Cardiac atrium fibroblast (primary cell): Measurements from ENCODE around the gene RIBC1. TPM values are rescaled to one million over a fixed set of nuclear protein-coding genes. Genes with fewer than 3 reads are reported as not detected.

ENCODE experiments used
- total RNA-seq: library from RNA; depleted of rRNA; stranded (reverse); fragments of >200 nt; gene quantifications from 2 replicates; pipeline ENCODE4 v1.2.3, GENCODE V29; 2015

RIBC1 gene
- total RNA-seq, result 0.16 TPM in 1 of 2 replicates, not detected in the other

DNA sequence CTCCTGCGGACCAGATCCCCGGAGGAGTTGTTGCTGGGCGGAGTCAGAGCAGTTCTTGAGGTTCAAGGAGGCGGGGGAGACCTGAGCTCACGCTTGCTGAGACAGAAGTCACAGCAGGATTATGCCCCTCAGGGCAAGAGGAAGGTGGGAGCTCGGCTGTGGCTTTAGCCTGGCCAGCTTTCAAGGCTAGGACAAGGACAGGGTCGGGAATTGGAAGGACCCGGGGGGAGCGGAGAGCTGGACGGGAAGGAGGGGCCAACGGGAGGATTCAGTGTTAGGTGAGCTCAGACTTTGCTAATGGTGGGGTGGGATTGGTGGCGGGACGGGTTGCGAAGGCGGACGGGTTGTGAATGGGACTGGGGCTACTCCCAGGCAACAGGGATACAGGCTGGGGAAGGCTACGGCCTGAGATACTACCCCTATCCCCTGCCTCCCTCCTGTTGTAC lies at the start of gene RIBC1:
Gene RIBC1, plus strand, starts transcription at position 13 of the 446 bp plus-strand sequence. CDS start 3,404 bp downstream, outside the sequence.

DNA sequence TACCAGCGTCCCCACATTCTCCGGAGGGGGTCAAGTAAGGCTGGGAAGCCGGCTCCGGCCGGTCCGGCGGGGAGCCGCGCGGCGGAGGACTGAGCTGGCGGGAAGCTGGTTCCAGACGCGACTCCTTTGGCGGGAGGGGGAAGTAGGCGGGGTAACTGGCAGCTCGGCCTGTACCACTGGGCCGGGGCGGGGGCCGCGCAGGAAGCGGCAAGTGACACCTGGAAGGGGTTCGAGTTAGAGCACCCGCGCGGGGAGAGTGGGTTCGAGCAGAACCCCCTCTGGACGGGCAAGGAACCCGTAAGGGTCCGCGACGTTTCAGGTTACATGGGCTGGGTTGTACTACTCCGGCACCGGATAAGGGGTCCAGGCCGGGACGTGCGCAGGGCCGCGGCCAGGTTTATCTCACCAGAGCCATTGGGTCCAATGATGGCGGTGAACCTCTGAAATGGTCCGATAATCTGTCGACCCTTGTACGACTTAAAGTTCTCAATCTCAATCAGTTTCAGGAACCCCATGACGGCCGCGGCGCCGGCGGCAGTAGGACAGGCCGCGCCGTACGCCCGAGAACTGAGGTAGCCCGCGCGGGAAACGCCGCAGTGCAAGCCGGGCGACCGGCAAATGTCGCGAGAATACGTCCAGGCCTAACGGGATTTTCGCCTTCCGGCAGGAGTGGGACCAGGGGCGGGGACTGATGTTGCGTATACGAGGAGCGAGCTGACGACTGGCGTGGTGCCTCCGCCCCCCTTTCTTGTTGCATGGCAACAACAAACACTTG lies 400 bp upstream of the RIBC1 start, which contains the start of gene SMC1A:
Gene SMC1A, minus strand, starts transcription at position 569 of the 775 bp plus-strand sequence. Its CDS starts 54 bp downstream, at position 515.

DNA sequence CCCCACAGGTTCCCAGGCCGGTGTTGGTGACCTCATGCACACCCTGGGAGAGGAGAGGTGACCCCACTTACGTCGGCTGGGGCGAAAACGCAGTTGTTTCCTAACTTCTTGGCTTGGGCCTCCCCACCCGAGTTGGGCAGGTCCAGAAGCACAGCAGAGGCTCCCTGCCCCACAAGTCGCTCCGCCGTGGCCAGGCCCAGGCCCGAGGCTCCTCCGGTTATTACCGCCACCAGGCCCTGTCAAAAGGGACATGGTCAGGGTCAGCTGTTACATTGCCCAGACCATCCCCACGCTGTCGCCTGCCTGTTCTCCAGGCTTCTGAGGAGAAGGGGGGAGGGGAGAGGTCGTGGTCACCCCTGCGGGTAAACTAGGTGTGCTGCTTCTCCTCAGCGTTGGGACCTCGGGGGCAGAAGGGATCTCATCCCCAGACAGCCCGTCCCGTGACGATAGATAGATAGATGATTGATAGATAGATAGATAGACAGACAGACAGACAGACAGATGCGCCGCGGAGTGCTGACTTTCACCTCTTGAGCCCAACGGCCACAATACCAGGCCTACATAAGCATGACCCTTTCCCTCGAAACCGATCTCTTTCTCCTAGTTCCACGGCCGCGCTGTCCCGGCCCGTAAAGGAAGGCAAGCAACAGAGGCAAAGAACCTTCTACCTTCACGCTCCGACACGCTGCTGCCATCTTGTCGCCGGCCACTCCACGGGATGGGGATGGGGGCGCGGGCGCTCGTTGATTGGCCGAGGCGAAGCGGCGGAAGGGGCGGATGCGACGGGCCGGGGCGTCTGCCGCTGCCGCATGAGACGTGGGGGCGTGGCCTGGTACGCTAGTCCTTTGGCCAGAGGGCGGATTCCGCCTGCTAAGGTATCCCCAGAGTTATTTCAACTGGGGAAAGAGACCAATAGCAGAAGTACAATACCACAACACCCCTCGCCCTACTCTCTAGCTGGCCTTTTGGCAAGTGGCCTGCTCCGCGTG lies 11.3 kb downstream of the RIBC1 start, which contains the start of gene HSD17B10:
Gene HSD17B10, minus strand, starts transcription at position 720 of the 989 bp plus-strand sequence. Its CDS starts 25 bp downstream, at position 695.

Other genes starting within 250 kb of the RIBC1 start
- 40.1 and 82.9 TPM in 2 replicates for gene KDM5C, start 197.7 kb upstream of the RIBC1 start, total RNA-seq
- 7.2 and 7.9 TPM in 2 replicates for gene IQSEC2, start 141.3 kb upstream of the RIBC1 start, total RNA-seq
- gene SMC1A, start 219 bp upstream of the RIBC1 start, total RNA-seq, result 10.5 and 13.5 TPM in 2 replicates
- 89.4 and 123 TPM in 2 replicates for gene HSD17B10, start 11.5 kb downstream of the RIBC1 start, total RNA-seq